ENCODE measurements around the gene TPCN1.

DNA sequence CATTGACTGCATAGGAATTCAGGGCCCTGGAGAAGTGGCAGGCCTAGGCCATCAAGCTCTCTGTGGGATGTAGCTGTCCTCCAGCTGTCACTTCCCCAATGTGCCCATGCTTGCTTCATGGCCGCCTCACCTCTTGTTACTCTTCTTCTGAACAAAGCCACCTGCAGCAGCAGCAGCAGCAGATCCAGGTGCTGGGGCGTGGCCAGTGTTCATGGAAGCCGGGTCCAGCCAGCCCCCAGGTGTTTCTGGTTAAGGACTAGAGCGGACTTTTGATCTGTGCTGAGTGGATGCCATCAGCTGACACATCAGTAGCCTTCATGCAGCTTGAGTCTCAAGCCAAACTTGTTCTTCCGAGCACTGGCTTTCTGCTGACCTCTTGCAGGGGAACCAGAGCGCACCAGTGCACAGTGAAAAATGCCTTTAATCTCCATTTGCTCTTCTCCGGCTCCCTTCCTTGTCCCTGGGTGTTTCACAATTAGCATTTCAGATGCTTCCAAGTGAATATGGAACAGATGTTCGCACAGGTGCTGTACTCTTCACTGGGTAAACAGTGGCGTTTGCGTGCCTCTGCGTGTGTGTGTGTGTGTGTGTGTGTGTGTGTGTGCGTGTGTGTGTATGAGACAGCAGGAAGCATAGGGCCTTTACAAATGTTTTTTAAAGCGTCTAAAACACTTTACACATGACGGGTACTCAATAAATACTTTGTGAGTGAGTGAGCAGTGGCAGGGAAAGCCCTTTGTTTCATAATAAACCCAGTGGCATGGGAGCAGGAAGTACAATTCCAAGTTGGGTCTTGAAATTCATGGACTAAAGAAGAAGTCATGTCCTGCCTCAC, 20.1 kb downstream of the TPCN1 start:
- TF ChIP-seq CTCF (IDR thresholded peaks at IDR 0.05) (no peak), POLR2AphosphoS5 (IDR thresholded peaks at IDR 0.05) (no peak)

Measured in breast epithelium (tissue), 3 donors.